RWPE1 (cell line): ENCODE measurements around the gene TTC21B.
A peak's percentile ranks its signal among the peaks of the same experiment; 100 is the strongest.

Source experiments
- CTCF ChIA-PET: fragments of 350-600 bp; sonication (Branson Sonifier 250); formaldehyde crosslinking; extraction: SDS; loops from one replicate; lab custom pipeline; 2021; lab: Yijun Ruan, JAX
- POLR2A ChIA-PET: fragments of 400-600 bp; formaldehyde crosslinking; extraction: SDS; loops from one replicate; lab custom pipeline; 2020; ENCODE audit warnings: antibody characterized with exemption; ENCODE audit not compliant: low non-redundant PET; lab: Yijun Ruan, JAX
- DNase-seq: peaks from one replicate; pipeline ENCODE4 v3.0.0; 2012; ENCODE audit warnings: low spot score
- H3K27ac ChIP-seq: fragments of 450-650 bp; 2 replicates; pipeline ENCODE4 v1.5.1; 2017
- TF ChIP-seq, protein P1 (sequence below): fragments of 450-650 bp; conservative IDR thresholded peaks from 2 replicates; pipeline ENCODE4 v1.5.1; 2017; ENCODE audit warnings: low read depth, mild to moderate bottlenecking

TTC21B gene

DNA sequence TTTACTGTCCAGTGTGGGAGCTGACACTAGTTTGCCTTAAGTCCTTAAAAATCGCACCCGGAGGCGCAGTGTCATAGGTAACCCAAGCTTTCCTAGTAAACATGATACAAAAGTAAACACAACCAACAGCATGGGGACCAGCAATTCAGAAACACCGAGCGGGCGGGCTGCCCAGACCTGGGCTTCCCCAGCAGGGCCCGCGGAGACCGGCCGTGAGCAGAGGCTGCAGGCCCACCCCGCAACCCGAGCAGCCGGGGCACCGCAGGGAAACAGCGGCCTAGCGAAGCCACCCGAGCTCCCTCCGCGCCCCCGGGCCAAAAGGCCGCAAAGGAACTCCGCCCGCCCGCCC lies 296 bp downstream of the TTC21B start:
- ChIA-PET POLR2A (no interaction called here), CTCF (interaction anchor here (0.6 to 1.4 kb wide), 6 partner anchors 18 to 677 kb away, joined by 3 to 6 read pairs (median 3); partner anchors contain the start of gene SCN1A)
- TF ChIP-seq, protein P1, sequence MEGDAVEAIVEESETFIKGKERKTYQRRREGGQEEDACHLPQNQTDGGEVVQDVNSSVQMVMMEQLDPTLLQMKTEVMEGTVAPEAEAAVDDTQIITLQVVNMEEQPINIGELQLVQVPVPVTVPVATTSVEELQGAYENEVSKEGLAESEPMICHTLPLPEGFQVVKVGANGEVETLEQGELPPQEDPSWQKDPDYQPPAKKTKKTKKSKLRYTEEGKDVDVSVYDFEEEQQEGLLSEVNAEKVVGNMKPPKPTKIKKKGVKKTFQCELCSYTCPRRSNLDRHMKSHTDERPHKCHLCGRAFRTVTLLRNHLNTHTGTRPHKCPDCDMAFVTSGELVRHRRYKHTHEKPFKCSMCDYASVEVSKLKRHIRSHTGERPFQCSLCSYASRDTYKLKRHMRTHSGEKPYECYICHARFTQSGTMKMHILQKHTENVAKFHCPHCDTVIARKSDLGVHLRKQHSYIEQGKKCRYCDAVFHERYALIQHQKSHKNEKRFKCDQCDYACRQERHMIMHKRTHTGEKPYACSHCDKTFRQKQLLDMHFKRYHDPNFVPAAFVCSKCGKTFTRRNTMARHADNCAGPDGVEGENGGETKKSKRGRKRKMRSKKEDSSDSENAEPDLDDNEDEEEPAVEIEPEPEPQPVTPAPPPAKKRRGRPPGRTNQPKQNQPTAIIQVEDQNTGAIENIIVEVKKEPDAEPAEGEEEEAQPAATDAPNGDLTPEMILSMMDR = no peak
- DNase-seq = no peak
- peak overlapping the region; percentile 90 for H3K27ac ChIP-seq

DNA sequence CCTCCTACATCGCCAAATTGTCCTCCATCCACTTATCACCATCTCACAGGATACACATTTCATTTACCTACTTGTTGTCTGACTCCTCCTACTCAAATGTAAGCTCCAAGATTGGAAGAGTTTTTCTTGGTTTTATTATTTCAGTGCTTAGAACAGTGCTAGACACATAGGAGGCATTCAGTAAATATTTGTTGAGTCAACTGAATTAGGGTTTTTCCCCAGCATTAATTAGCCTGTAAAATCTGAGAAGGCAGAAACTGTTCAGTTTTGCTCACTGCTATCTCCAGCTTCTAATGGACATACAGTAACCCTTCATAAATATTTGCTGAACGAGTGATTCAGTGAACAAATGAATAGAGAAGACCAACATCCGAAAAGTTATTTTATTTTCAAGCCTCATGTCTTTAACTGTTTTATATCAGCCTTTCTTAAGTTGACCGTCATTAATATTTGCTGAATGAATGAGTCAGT lies 800 bp downstream of the TTC21B start:
- ChIA-PET POLR2A (no interaction called here), CTCF (interaction anchor here (0.6 to 1.4 kb wide), 3 partner anchors 81 to 677 kb away, joined by 3 to 4 read pairs (median 3); no protein-coding TSS in a partner anchor)
- TF ChIP-seq, protein P1 = no peak
- DNase-seq = peak; percentile 5
- no peak overlapping the region for H3K27ac ChIP-seq

DNA sequence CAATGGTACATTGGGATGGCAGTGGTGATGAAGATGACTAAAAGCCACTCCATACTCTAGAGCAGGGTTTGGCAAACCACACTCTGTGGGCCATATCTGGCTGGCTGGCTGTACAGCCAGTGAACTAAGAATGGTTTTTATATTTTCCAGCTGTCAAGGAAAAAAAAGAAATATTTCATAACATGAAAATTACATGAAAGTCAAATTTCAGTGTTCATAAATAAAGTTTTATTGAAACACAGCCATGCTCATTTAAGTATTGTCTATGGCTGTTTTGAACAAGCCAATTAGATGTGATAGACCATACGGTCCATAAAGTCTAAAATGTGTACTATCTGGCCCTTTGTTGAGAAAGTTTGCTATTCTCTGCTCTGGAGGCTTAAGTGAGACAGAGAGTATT lies 1.5 kb downstream of the TTC21B start:
- no peak for DNase-seq
- CTCF ChIA-PET = interaction anchor here (0.6 to 0.7 kb wide), 2 partner anchors 12 to 467 kb away, joined by 3 to 4 read pairs; no protein-coding TSS in a partner anchor
- POLR2A ChIA-PET = no interaction called here
- H3K27ac ChIP-seq = no peak overlapping the region
- TF ChIP-seq, protein P1 = no peak

DNA sequence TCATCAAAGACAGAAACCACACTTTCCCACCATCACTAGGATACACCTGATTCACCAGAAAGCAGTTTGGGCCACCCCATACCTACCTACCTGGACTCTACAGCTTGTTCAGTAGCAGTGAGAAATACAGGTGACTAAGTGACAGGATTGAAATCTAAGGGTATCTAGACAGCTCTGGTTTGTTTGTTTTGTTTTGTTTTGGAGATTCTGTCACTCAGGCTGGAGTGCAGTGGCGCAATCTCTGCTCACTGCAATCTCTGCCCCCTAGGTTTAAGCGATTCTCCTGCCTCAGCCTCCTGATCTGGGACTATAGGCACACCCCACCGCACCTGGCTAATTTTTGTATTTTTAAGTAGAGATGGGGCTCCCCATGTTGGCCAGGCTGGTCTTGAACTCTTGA lies 3.1 kb downstream of the TTC21B start:
- no peak overlapping the region for H3K27ac ChIP-seq
- TF ChIP-seq, protein P1 = no peak
- CTCF ChIA-PET = interaction anchor here (0.7 kb wide), 1 partner anchor 105 kb away, joined by 3 read pairs; no protein-coding TSS in a partner anchor
- POLR2A ChIA-PET = no interaction called here
- DNase-seq = no peak

DNA sequence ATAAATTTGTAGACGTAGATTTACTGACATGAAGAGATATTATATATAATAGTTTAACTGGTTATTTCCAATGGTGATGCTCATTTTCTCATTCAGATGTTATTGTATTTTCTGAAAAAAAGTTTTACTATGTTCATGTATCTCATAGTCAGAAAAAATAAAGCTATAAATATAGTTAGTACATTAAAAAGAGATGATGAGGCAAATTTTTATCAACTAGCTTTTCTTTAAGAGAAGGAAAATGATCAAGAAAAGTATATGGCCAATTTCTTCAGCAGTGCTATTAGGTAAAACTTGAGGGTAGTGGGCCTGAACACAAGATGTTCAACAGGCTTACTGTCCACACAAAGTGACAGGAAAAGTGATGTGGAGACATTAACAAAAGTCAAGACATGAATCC lies 11.7 kb downstream of the TTC21B start:
- TF ChIP-seq, protein P1 = no peak
- H3K27ac ChIP-seq = no peak overlapping the region
- DNase-seq = no peak
- CTCF ChIA-PET = no interaction called here
- POLR2A ChIA-PET = no interaction called here

DNA sequence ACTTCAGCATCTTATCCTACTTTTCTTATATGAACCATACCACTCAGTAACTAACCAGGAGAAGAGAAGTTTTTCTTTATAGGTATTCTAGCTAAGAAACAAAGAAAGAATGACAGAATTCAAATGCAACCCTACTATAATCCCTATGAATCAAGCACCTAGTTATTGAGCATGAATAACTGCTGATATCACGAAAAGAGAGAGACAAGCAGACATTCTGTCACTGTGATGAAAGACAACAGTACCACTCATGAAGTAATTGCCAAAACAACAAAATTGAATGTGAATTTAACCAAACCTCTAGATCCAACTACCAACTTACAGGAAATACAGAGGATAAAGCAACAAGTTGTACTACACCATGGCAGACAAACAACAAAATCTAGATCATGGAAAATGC lies 15.3 kb downstream of the TTC21B start:
- no peak for DNase-seq
- POLR2A ChIA-PET = no interaction called here
- H3K27ac ChIP-seq = no peak overlapping the region
- TF ChIP-seq, protein P1 = no peak
- CTCF ChIA-PET = no interaction called here
